Fibroblast of skin of scalp (primary cell): ENCODE data around the gene TRMT10A.
"Not testable (repeated sequence)": the region's sequence is repeated elsewhere in the genome, so short reads cannot be mapped to it uniquely, and the experiment has no call there.

Source experiments
- DNase-seq: peaks from one replicate; pipeline ENCODE4 v3.0.0-alpha.2; 2013

The TRMT10A gene

DNA sequence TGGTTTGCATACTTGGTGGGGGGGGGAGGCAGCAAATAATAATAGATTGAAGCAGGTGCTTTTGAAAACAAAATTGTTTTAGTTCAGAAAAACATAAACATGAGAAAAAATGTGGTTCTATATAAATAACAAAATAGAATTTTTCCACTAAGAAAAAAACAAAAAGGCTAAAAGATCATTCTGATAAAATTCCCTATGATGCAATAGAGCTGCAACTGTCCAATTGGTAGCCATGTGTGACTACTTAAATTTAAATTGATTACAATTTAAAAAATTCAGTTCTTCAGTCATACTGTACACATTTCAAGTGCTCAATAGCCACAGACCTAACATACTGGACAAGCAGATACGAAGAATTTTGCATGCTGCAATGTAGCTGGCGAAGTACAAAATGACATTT is 11.0 kb downstream of the TRMT10A start:
- no peak for DNase-seq

- DNase-seq, result no peak
Observed at GRCh38 chr4:99540277-99540939, 23.4 kb downstream of the TRMT10A start.

GRCh38 chr4:99537674-99538073 is 26.2 kb downstream of the TRMT10A start:
- no peak for DNase-seq

- no peak for DNase-seq
Observed at GRCh38 chr4:99536848-99537247, 27.0 kb downstream of the TRMT10A start.

- peak; percentile 5 for DNase-seq
Observed at GRCh38 chr4:99536271-99536670, 27.6 kb downstream of the TRMT10A start.

- not testable (repeated sequence) for DNase-seq
Observed at GRCh38 chr4:99534699-99535098, 29.1 kb downstream of the TRMT10A start.

DNA sequence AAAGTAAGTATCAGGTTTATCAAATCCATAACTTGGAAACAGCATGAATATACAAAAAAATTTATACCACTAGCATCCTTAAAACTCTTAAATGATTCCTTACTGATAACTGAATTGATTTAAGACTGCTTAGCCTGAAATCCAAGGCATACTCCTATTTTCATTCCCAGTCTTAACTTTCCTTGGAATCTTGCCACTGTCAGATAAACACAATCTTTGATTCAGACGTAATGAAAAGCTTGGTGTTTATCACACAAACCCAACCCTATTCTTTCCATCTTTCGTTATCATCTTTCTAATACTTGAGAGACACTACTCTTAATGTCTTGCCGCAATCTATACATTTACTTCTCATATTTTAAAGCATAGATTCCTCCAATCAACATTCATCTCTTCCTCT is 33.9 kb downstream of the TRMT10A start:
- DNase-seq, result no peak

DNA sequence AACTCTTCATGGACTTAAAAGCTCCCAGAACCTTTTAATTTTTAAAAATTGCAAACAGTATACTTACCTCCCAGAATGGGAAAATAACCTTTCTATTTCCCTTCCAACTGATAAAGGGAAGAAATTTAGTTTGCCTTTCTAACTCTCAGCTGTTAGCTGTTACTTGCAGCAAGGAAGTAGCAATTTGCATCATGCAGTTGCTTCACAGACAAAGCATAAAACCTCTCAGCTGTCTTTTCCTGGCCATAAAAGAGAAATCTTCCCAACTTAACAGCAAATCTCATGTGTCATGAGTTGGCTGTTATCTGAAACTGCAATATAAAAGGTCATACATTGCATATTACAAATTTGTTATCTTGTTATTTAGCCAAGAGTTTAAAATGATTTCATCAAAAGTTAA is 34.6 kb downstream of the TRMT10A start:
- DNase-seq, result no peak

DNA sequence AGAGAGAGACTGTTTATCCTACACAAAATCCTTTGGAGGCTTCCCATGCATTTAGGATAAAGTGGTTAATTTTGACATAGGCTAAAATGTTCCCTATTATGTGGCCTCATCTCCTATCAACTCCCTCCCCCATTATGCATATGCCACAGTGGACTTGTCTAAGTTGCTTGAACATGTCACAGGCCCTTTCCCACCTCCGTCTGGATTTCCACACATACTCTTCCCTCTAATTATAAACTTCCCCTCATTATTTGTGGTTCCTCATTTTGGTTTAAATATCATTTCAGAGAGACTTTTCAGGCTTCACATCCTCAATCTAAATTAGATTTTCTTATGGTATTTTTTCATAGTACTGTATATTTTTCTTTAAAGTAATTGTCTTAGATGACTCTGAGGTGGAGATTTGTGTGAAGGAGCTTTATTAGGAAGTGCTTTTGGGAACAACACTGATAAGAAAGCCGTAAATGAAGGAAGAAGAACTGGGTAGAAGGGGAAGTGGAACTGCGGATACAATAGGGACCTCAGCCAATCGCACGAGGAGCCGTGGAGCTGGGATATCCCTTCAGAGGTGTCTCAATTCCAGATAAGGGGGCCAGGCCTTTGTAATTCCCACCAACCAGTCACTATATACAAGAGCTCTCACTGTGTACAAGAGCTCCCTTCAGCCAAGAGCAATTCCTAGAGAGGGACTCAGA is 45.1 kb downstream of the TRMT10A start:
- no peak for DNase-seq

- DNase-seq, result no peak
Observed at GRCh38 chr4:99510721-99511120, 53.1 kb downstream of the TRMT10A start, which contains the start of gene C4orf17. TSS of gene C4orf17 (plus strand) at chr4:99511021. CDS start at chr4:99513082, 2,061 bp downstream.

GRCh38 chr4:99507762-99508161 is 56.1 kb downstream of the TRMT10A start:
- no peak for DNase-seq

GRCh38 chr4:99507349-99507748 is 56.5 kb downstream of the TRMT10A start:
- DNase-seq, result no peak

DNA sequence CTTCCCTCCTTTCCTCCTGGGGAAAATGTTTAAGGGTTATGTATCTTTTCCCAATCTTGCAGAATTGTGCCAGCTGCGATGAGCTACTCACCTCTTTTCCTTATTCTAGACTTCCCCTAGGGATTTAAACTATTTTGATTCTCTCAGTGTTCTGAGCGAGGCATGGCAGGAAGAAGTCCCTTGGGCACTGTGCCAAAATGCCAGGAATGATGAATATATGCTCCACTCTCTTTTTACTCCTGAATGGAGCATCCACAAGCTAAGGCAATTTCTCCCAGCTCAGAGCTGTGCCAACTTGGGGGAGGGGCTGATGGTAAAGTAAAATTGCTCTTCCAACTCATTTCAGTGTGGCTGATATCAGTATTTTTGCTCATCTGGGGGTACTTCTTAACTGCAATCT is 57.1 kb downstream of the TRMT10A start:
- DNase-seq, result peak; percentile 22

DNA sequence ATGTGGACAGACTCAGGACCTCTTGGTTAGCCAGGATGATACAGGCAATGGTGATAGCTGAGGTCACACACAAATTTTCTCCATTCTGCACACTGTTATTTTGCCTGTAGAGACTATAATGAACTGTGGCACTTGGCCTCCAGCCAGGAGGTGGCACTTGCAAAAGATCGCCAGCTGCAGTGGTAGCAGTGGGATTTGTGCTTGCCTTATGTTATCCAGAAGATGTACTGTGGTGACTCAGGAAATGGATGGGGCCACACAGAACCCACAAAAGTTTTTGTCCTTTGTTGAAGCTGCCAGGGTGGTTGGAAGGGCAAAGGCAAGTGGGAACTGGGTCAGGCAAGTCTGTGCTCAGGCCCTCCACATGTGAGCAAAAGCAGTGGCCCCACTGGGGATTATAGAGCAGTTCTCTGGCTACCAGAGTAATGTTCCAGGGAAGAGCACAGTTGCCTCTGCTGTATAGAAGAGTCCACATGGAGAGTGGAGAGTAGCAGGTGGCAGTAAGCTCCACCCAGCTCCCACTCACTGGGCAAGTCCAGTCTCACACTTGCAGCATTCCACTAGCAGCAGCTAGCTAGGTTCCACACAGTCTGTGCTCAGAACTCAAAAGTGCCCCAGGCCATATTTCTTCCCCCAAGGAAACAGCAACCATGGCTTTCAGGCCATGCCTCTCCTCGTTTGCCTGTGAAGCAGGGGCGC is 58.9 kb downstream of the TRMT10A start:
- DNase-seq, result no peak
